A549 (cell line): Measurements from ENCODE around the gene CARD10. TPM values are rescaled to one million over a fixed set of nuclear protein-coding genes. Genes with fewer than 3 reads are reported as not detected.

Experiments
- ATAC-seq, 2 experiments: fragments of 200-7000 bp in 1 of 2; fragments of >200 bp in 1 of 2; cut with Nextera tagmentation in 1 of 2; cut with Tn5 transposase in 1 of 2; 3 replicates each; pipeline versions ENCODE4 v1.8.0 to v1.9.1; 2018 to 2020; ENCODE audit warnings: mild to moderate bottlenecking in 1 of 2, moderate library complexity in 1 of 2
- CTCF ChIA-PET: fragments of 300-600 bp; sonication (Branson Sonifier 250); formaldehyde crosslinking; extraction: SDS; loops from one replicate; lab custom pipeline; 2021; ENCODE audit warnings: antibody characterized with exemption, inconsistent platforms; lab: Yijun Ruan, JAX
- POLR2A ChIA-PET: fragments of 350-600 bp; formaldehyde crosslinking; extraction: SDS; loops from one replicate; lab custom pipeline; 2021; ENCODE audit warnings: antibody characterized with exemption, inconsistent platforms; lab: Yijun Ruan, JAX
- DNase-seq, 2 experiments: peaks; one replicate each; pipeline versions ENCODE4 v3.0.0 to v3.0.0-alpha.2; 2011 to 2016; ENCODE audit warnings: low read depth in 1 of 2, low spot score in 1 of 2
- FAIRE-seq: peaks from 2 replicates; lab custom pipeline; 2011; peaks lifted over from hg19 to GRCh38; lab: Jason Lieb, UNC
- H3K27ac ChIP-seq, 2 experiments: fragments of >200 bp; sonication (Bioruptor Twin); formaldehyde crosslinking; 3 replicates each; pipeline ENCODE4 v1.5.1; 2016 to 2017
- H3K4me1 ChIP-seq: fragments of >200 bp; sonication (Bioruptor Twin); formaldehyde crosslinking; 3 replicates; pipeline ENCODE4 v1.6.1; 2016
- H3K4me2 ChIP-seq: fragments of >200 bp; sonication (Bioruptor Twin); formaldehyde crosslinking; 3 replicates; pipeline ENCODE4 v1.6.1; 2016
- H3K4me3 ChIP-seq: fragments of >200 bp; sonication (Bioruptor Twin); formaldehyde crosslinking; 3 replicates; pipeline ENCODE4 v1.5.1; 2016
- H3K9me3 ChIP-seq: fragments of >200 bp; sonication (Bioruptor Twin); formaldehyde crosslinking; 3 replicates; pipeline ENCODE4 v1.6.1; 2016
- BHLHE40 ChIP-seq: IDR thresholded peaks from 2 replicates; pipeline ENCODE4 v1.6.1; 2012; ENCODE audit warnings: low read depth, low read length, inconsistent platforms
- CBX2 ChIP-seq: fragments of 200-600 bp; sonication (generic); IDR thresholded peaks from 2 replicates; pipeline ENCODE4 v1.6.1; 2016; ENCODE audit warnings: low read depth, mild to moderate bottlenecking, borderline replicate concordance
- CBX8 ChIP-seq: fragments of 200-600 bp; sonication (generic); IDR thresholded peaks from 2 replicates; pipeline ENCODE4 v1.6.1; 2016
- CEBPB ChIP-seq, 2 experiments: fragments of >200 bp in 1 of 2; sonication (Bioruptor Twin) in 1 of 2; formaldehyde crosslinking in 1 of 2; IDR thresholded peaks; 2 replicates each; pipeline ENCODE4 v1.6.1; 2012 to 2016
- CHD2 ChIP-seq: fragments of 150-350 bp; IDR thresholded peaks from 2 replicates; pipeline ENCODE4 v1.6.1; 2014; ENCODE audit warnings: low read length; ENCODE audit not compliant: partially characterized antibody
- E2F6 ChIP-seq: IDR thresholded peaks from 2 replicates; pipeline ENCODE4 v1.6.1; 2012; ENCODE audit warnings: low read depth, borderline replicate concordance
- EP300 ChIP-seq, 2 experiments: fragments of >200 bp; sonication (Bioruptor Twin); formaldehyde crosslinking; IDR thresholded peaks; 2 replicates in 1 of 2; 3 replicates in 1 of 2; pipeline ENCODE4 v1.6.1; 2016 to 2017
- ESRRA ChIP-seq: fragments of 150-350 bp; IDR thresholded peaks from 2 replicates; pipeline ENCODE4 v1.6.1; 2014; ENCODE audit warnings: mild to moderate bottlenecking, low read length, borderline replicate concordance
- FOSB ChIP-seq: fragments of 250-450 bp; sonication (Bioruptor Pico); IDR thresholded peaks from 2 replicates; pipeline ENCODE4 v1.5.0; 2020; ENCODE audit warnings: mild to moderate bottlenecking, moderate library complexity
- FOXS1 ChIP-seq: fragments of 250-450 bp; sonication (Bioruptor Pico); IDR thresholded peaks from 2 replicates; pipeline ENCODE4 v1.5.0; 2020; ENCODE audit warnings: mild to moderate bottlenecking, moderate library complexity
- HEYL ChIP-seq: fragments of 250-450 bp; sonication (Bioruptor Pico); IDR thresholded peaks from 2 replicates; pipeline ENCODE4 v1.8.0; 2021; ENCODE audit warnings: mild to moderate bottlenecking, moderate library complexity
- HMGXB4 ChIP-seq: fragments of 250-450 bp; sonication (Bioruptor Pico); IDR thresholded peaks from 2 replicates; pipeline ENCODE4 v1.5.0; 2021; ENCODE audit warnings: mild to moderate bottlenecking, moderate library complexity, borderline replicate concordance
- HOXA7 ChIP-seq: fragments of 250-450 bp; sonication (Bioruptor Pico); IDR thresholded peaks from 2 replicates; pipeline ENCODE4 v1.5.0; 2020; ENCODE audit warnings: mild to moderate bottlenecking, moderate library complexity
- HOXB5 ChIP-seq: fragments of 250-450 bp; sonication (Bioruptor Pico); IDR thresholded peaks from 2 replicates; pipeline ENCODE4 v1.5.0; 2020; ENCODE audit warnings: mild to moderate bottlenecking, moderate library complexity
- JUN ChIP-seq, 2 experiments: fragments of >200 bp; sonication (Bioruptor Twin); formaldehyde crosslinking; IDR thresholded peaks; 2 replicates in 1 of 2; 3 replicates in 1 of 2; pipeline ENCODE4 v1.6.1; 2016 to 2017
- JUNB ChIP-seq: fragments of >200 bp; sonication (Bioruptor Twin); formaldehyde crosslinking; IDR thresholded peaks from 2 replicates; pipeline ENCODE4 v1.6.1; 2016
- MYC ChIP-seq: IDR thresholded peaks from 2 replicates; pipeline ENCODE4 v1.6.1; 2012; ENCODE audit warnings: mild to moderate bottlenecking, inconsistent platforms, low read length, improper control_type of control experiment, borderline replicate concordance
- NPAS2 ChIP-seq: fragments of 250-450 bp; sonication (Bioruptor Pico); IDR thresholded peaks from 2 replicates; pipeline ENCODE4 v1.8.0; 2022; ENCODE audit warnings: mild to moderate bottlenecking, moderate library complexity, borderline replicate concordance
- NR3C1 ChIP-seq: fragments of >200 bp; sonication (Bioruptor Twin); formaldehyde crosslinking; IDR thresholded peaks from 3 replicates; pipeline ENCODE4 v1.6.1; 2017
- PBX3 ChIP-seq: IDR thresholded peaks from 2 replicates; pipeline ENCODE4 v1.6.1; 2012
- PHF8 ChIP-seq: fragments of 200-600 bp; sonication (generic); IDR thresholded peaks from 2 replicates; pipeline ENCODE4 v1.6.1; 2016; ENCODE audit warnings: low read depth, mild to moderate bottlenecking, antibody characterized with exemption, moderate library complexity, borderline replicate concordance
- POLR2A ChIP-seq: IDR thresholded peaks from 2 replicates; pipeline ENCODE4 v1.6.1; 2012; ENCODE audit warnings: mild to moderate bottlenecking, low read length
- RNF2 ChIP-seq: fragments of 200-600 bp; sonication (generic); IDR thresholded peaks from 2 replicates; pipeline ENCODE4 v1.6.1; 2016; ENCODE audit warnings: low read depth, mild to moderate bottlenecking, antibody characterized with exemption, moderate library complexity, borderline replicate concordance
- TFCP2L1 ChIP-seq: fragments of 250-450 bp; sonication (Bioruptor Pico); IDR thresholded peaks from 2 replicates; pipeline ENCODE4 v1.5.0; 2021; ENCODE audit warnings: mild to moderate bottlenecking
- TP53 ChIP-seq: fragments of 250-450 bp; sonication (Bioruptor Pico); IDR thresholded peaks from 2 replicates; pipeline ENCODE4 v1.5.0; 2021; ENCODE audit warnings: mild to moderate bottlenecking, moderate library complexity
- ZC3H11A ChIP-seq: fragments of 450-650 bp; IDR thresholded peaks from 2 replicates; pipeline ENCODE4 v1.6.1; 2014; ENCODE audit warnings: antibody characterized with exemption, mild to moderate bottlenecking
- ZFP36 ChIP-seq: fragments of 450-650 bp; IDR thresholded peaks from 2 replicates; pipeline ENCODE4 v1.6.1; 2014; ENCODE audit warnings: borderline replicate concordance; ENCODE audit not compliant: partially characterized antibody
- WGBS: methylation state at CpG from one replicate; pipeline ENCODE4 v1.1.6; 2017; ENCODE audit errors: missing lambda C conversion rate; 5-methylcytosine and 5-hydroxymethylcytosine counted together
- polyA plus RNA-seq, 4 experiments: library from polyadenylated mRNA; depleted of rRNA in 3 of 4; stranded (reverse); fragments of >200 nt; fragmentation: RNase III in 1 of 4; extraction: RNeasy Plus Mini Kit Qiagen cat#74134 plus additional on column Dnase treatment in 1 of 4; gene quantifications; 2 replicates in 3 of 4; 3 replicates in 1 of 4; pipeline ENCODE4 v1.2.3, GENCODE V29; 2011 to 2017
- TF ChIP-seq, protein P1 (sequence below): IDR thresholded peaks from 2 replicates; pipeline ENCODE4 v1.6.1; 2012
- TF ChIP-seq, protein P2 (sequence below): fragments of >200 bp; sonication (Bioruptor Twin); formaldehyde crosslinking; IDR thresholded peaks from 3 replicates; pipeline ENCODE4 v1.5.1; 2016

Gene CARD10
- polyA plus RNA-seq, 2 of the 4 experiments (the other 2 are of a cell fraction): 8.3 to 15.3 TPM

DNA sequence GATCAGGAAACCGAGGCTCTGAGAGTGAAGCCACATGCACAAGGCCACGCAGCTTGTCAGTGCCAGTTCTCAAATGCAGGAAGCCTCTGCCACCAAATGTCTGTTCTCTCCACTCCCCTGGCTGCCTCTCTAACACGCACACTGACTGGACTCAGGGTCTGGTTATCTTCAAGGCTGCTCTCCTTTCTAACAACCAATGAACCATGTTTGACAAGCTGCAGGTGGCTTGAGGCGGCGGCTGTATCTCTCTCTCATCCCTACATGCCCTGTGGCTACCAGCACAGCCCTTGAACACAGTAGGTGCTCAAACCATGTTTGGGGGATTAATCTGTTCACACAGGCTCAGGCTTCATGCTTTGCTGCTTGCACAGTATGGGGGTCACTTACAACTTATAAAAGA lies 56.8 kb downstream of the CARD10 start (continued):
- TF ChIP-seq HMGXB4 (CRISPR knock-in tag): no peak
- TF ChIP-seq HOXB5: no peak
- TF ChIP-seq ZFP36: no peak
- no peak for TF ChIP-seq CEBPB (IDR thresholded peaks at IDR 0.05)
- no peak for TF ChIP-seq JUNB
- TF ChIP-seq TFCP2L1 (CRISPR knock-in tag): no peak
- TF ChIP-seq, protein P1, sequence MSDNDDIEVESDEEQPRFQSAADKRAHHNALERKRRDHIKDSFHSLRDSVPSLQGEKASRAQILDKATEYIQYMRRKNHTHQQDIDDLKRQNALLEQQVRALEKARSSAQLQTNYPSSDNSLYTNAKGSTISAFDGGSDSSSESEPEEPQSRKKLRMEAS: no peak
- TF ChIP-seq POLR2A: no peak

DNA sequence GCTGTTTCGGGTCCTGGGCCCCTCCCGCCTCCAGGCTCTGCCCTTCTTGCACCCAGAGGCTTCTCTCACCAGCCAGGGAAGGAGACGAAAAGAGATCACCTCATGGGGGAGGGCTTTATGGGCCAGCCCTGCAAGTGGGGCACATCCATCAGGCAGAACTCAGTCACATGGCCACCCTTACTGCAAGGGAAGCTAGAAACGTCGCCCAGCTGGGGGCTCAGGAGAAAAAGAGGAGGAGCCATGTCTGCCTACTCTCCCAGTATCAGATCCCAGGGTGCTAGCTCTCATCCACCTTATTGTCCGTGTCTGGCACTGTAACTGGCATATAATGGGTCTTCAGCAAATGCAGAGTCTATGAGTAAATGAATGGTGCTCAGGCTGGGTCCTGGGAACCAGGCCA lies 57.3 kb downstream of the CARD10 start:
- peaks cover 7% of the 10 kb centered on the region for H3K4me1 ChIP-seq
- H3K4me3 ChIP-seq: no peak overlapping the region
- no peak overlapping the region for H3K4me2 ChIP-seq
- WGBS: 26% methylated on average over 5 of the region's 6 CpGs
- no peak for ATAC-seq
- no peak for DNase-seq
- H3K9me3 ChIP-seq: no peaks in the 10 kb centered on the region
- no peak for FAIRE-seq
- POLR2A ChIA-PET: no interaction called here
- H3K27ac ChIP-seq: no peak overlapping the region
- TF ChIP-seq CHD2: no peak
- TF ChIP-seq NR3C1: no peak
- TF ChIP-seq HOXA7 (CRISPR knock-in tag): no peak
- TF ChIP-seq ZC3H11A: no peak
- no peak for TF ChIP-seq FOSB
- no peak for TF ChIP-seq NPAS2 (CRISPR knock-in tag)
- no peak for TF ChIP-seq RNF2
- TF ChIP-seq FOXS1: no peak
- TF ChIP-seq, all 56 proteins: peak for 0
- CTCF ChIA-PET: interaction anchor here (0.6 to 3.6 kb wide), 6 partner anchors 10 to 679 kb away, joined by 3 to 13 read pairs (median 4); no protein-coding TSS in a partner anchor

GRCh38 chr22:37460684-37461083 lies 58.5 kb downstream of the CARD10 start:
- FAIRE-seq: no peak
- no peak for ATAC-seq
- no peak for DNase-seq
- Histone ChIP-seq H3K4me1 (peaks cover 19% of the 10 kb centered on the region), H3K4me3 (no peak overlapping the region), H3K27ac (no peak overlapping the region), H3K9me3 (no peaks in the 10 kb centered on the region), H3K4me2 (no peak overlapping the region)
- CTCF ChIA-PET: no interaction called here
- no peak for TF ChIP-seq NR3C1
- TF ChIP-seq MYC: no peak
- no peak for TF ChIP-seq BHLHE40
- POLR2A ChIA-PET: no interaction called here
- 65% methylated on average over 3 of the region's 3 CpGs for WGBS

- Histone ChIP-seq H3K27ac (no peak overlapping the region), H3K9me3 (peaks cover 3% of the 10 kb centered on the region), H3K4me1 (peaks cover 33% of the 10 kb centered on the region), H3K4me3 (no peak overlapping the region), H3K4me2 (no peak overlapping the region)
- DNase-seq: no peak
- WGBS: 64% methylated on average over 9 of the region's 9 CpGs
- no peak for ATAC-seq
- TF ChIP-seq E2F6 (no peak), CBX2 (no peak), CBX8 (no peak), PBX3 (no peak), HOXA7 (CRISPR knock-in tag) (no peak), ESRRA (no peak), ZC3H11A (no peak), JUNB (no peak), TFCP2L1 (CRISPR knock-in tag) (no peak), HEYL (CRISPR knock-in tag) (no peak), PHF8 (no peak), BHLHE40 (no peak), JUN (IDR thresholded peaks at IDR 0.05) (no peak), EP300 (IDR thresholded peaks at IDR 0.05) (no peak), TP53 (CRISPR knock-in tag) (no peak)
- TF ChIP-seq, protein P2, sequence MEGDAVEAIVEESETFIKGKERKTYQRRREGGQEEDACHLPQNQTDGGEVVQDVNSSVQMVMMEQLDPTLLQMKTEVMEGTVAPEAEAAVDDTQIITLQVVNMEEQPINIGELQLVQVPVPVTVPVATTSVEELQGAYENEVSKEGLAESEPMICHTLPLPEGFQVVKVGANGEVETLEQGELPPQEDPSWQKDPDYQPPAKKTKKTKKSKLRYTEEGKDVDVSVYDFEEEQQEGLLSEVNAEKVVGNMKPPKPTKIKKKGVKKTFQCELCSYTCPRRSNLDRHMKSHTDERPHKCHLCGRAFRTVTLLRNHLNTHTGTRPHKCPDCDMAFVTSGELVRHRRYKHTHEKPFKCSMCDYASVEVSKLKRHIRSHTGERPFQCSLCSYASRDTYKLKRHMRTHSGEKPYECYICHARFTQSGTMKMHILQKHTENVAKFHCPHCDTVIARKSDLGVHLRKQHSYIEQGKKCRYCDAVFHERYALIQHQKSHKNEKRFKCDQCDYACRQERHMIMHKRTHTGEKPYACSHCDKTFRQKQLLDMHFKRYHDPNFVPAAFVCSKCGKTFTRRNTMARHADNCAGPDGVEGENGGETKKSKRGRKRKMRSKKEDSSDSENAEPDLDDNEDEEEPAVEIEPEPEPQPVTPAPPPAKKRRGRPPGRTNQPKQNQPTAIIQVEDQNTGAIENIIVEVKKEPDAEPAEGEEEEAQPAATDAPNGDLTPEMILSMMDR: no peak
- POLR2A ChIA-PET: no interaction called here
- no peak for FAIRE-seq
- CTCF ChIA-PET: interaction anchor here (0.8 to 7.2 kb wide), 12 partner anchors 10 to 912 kb away, joined by 3 to 134 read pairs (median 8); no protein-coding TSS in a partner anchor
These were observed 60.0 kb downstream of the CARD10 start for GRCh38 chr22:37459206-37459605.
